ENCODE data around the gene MARCO.
A peak's percentile ranks its signal among the peaks of the same experiment; 100 is the strongest.

The MARCO gene

DNA sequence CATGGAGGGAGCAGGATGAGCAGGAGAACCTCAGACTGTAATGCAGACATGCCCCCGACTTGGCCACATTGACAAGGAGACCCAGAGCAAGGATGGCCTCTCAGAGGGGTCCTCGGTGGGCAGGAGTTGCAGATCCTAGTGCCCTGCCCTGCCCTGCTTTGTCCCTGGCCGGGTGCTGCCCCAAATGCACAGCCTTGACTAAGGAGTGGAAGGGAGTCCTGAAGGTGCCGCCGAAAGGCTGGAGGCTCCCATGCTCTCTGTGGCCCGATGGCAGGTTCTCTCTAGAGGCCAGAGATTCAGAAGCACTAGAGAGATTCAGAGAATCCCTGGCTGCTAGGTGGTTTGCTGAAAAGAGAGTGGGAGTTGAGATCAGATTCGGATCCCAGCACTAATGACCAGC is 64.4 kb downstream of the MARCO start:
- H3K4me3 ChIP-seq (ENCODE audit: low read depth, low read length), result no peak overlapping the region
- TF ChIP-seq, protein P1, sequence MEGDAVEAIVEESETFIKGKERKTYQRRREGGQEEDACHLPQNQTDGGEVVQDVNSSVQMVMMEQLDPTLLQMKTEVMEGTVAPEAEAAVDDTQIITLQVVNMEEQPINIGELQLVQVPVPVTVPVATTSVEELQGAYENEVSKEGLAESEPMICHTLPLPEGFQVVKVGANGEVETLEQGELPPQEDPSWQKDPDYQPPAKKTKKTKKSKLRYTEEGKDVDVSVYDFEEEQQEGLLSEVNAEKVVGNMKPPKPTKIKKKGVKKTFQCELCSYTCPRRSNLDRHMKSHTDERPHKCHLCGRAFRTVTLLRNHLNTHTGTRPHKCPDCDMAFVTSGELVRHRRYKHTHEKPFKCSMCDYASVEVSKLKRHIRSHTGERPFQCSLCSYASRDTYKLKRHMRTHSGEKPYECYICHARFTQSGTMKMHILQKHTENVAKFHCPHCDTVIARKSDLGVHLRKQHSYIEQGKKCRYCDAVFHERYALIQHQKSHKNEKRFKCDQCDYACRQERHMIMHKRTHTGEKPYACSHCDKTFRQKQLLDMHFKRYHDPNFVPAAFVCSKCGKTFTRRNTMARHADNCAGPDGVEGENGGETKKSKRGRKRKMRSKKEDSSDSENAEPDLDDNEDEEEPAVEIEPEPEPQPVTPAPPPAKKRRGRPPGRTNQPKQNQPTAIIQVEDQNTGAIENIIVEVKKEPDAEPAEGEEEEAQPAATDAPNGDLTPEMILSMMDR (IDR thresholded peaks at IDR 0.05; ENCODE audit: insufficient read depth, low read depth, low read length, missing control alignments), result no peak
- no peak for DNase-seq (ENCODE audit: low read depth)

DNA sequence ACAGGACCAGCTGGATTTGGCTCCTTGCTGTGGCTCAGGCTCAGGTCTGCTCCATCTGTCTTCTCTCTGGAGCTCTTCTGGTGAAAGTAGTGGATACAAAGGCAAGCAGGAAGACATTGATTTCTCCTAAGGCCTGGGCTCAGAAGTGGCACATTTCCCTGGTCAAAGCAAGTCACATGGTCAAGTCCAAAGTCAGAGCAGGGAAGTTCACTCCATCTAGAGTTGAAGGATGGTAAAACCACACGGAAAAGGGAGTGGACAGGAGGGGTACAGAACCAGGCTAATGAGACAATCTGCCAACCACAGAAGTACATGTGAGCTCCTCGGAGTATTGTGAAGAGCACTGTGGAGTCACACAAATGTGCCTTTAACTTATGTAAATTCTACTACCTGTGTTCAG is 66.1 kb downstream of the MARCO start:
- TF ChIP-seq, protein P1 (IDR thresholded peaks at IDR 0.05; ENCODE audit: insufficient read depth, low read depth, low read length, missing control alignments), result no peak
- DNase-seq (ENCODE audit: low read depth), result no peak
- no peak overlapping the region for H3K4me3 ChIP-seq (ENCODE audit: low read depth, low read length)

DNA sequence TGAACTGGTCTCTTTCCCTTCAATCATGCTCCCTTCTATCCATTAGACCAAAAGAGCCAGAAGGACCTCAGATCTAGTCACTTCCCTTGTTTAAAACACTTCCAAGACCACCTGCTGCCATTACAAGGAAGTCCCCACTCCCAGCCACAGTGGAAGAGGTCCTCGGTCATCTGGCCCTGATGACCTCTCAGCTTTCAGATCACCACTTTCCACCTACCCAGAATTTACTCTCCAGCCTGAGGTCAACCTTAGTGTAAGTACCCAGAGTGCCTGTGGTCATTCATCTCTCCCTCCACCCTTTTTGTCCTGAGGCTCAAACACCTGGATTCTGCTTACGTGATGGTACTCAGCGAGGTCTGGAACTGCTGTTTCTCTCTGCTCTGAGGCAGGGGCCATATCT is 67.1 kb downstream of the MARCO start:
- TF ChIP-seq, protein P1 (IDR thresholded peaks at IDR 0.05; ENCODE audit: insufficient read depth, low read depth, low read length, missing control alignments), result no peak
- no peak overlapping the region for H3K4me3 ChIP-seq (ENCODE audit: low read depth, low read length)
- no peak for DNase-seq (ENCODE audit: low read depth)

DNA sequence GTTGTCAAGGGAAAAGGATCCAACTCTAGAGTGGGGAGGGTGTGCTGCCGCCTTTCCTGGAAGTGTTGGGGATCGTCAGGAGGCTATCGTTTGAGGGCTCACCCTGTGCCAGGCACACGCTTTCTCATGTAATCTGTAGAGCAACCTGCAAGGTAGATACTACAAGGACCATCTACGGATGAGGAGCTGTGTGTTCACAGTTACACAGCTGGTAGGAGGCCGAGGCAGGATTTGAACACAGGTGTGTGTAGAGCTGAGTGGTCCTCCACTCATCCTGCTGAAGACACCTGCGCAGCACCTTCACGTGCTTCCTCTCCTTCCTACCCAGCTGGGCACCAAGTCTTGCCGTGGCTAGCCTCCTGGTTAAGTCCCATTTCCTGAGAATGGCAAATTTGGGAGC is 68.3 kb downstream of the MARCO start:
- TF ChIP-seq, protein P1 (IDR thresholded peaks at IDR 0.05; ENCODE audit: insufficient read depth, low read depth, low read length, missing control alignments), result no peak
- no peak overlapping the region for H3K4me3 ChIP-seq (ENCODE audit: low read depth, low read length)
- DNase-seq (ENCODE audit: low read depth), result no peak

DNA sequence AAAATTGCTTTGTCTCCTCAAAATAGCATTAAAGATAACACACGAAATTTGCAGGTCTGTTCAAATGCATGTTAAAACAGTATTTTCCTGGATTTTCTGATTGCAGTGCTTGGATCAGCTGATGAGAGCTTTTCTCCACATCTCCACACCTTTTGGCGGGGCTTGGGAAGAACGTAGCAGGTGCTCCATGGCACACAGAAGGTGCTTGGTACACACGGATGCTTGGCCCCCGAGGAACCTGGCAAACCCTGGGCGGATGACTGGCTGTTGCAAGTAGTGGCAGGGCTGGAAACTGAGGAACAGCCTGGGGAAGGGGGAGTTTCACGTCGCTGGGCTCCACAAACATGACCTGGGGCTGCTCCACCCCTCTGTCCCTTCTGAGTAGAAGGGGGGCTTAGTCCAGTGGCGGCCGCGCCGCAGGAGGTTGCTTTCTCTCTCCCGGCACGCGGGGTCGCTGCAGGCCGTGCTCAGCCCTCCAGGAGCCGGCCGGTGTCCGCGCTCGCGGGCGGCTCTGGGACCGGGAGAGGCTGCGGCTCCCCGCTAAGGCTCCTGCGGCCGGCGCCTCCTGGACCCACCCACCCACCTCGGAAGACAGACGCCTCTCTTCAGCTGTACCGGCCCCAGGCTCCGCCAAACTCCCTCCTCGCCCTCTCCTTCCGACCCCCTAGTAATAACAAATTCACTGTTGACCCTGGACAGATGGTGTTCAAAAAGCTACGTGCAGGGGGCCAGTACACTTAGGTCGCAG is 69.3 kb downstream of the MARCO start:
- TF ChIP-seq, protein P1 (IDR thresholded peaks at IDR 0.05; ENCODE audit: insufficient read depth, low read depth, low read length, missing control alignments), result peak; percentile 47
- no peak overlapping the region for H3K4me3 ChIP-seq (ENCODE audit: low read depth, low read length)
- DNase-seq (ENCODE audit: low read depth), result peak; percentile 31

DNA sequence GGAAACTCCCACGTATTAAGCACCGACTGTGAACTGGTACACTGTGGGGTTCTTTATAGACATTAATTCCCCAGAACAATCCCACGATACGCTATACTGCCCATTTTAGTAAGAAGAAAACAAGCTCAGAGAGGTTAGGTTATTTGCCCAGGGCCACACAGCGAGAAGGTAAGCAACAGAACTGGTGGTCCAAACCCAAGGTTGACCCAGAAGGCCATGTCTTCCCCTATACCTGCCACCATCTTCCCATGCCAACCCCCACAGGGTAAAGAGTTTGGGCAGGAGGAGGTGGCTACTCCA is 69.9 kb downstream of the MARCO start:
- no peak overlapping the region for H3K4me3 ChIP-seq (ENCODE audit: low read depth, low read length)
- no peak for DNase-seq (ENCODE audit: low read depth)
- TF ChIP-seq, protein P1 (IDR thresholded peaks at IDR 0.05; ENCODE audit: insufficient read depth, low read depth, low read length, missing control alignments), result no peak
